ENCODE results near the gene PRDM11. TPM values are rescaled to one million over a fixed set of nuclear protein-coding genes. Genes with fewer than 3 reads are reported as not detected.
"Not testable (repeated sequence)": the region's sequence is repeated elsewhere in the genome, so short reads cannot be mapped to it uniquely, and the experiment has no call there.

The PRDM11 gene
- total RNA-seq, 2 donors from 2014 or later, result 4.1 to 8.3 TPM

DNA sequence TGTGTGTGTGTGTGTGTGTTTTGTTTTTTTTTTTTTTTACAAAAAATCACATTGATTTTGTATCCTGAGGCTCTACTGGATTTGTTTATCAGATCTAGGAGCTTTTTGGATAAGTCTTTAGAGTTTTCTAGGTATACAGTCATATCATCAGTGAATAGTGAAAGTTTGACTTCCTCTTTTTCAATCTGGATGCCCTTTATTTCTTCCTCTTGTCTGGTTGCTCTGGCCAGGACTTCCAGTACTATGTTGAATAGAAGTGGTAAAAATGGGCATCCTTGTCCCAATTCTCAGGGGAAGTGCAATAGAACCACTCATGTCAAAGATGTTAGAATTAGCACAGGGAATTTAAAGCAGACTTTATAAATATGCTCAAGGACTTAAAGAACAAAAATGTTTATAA lies 32.6 kb upstream of the PRDM11 start:
- no peak overlapping the region for H3K4me3 ChIP-seq
- H3K9me3 ChIP-seq, result no peaks in the 10 kb centered on the region
- intact Hi-C loops (cut with DNase I), result no loop called here
- no peaks in the 10 kb centered on the region for H3K27me3 ChIP-seq
- no peaks in the 10 kb centered on the region for H3K4me1 ChIP-seq
- DNase-seq, result no peak
- H3K9ac ChIP-seq (ENCODE audit: low read depth in 2 of 2, low read length in 2 of 2), result no peak overlapping the region
- H3K27ac ChIP-seq, result no peak overlapping the region
- no peaks in the 10 kb centered on the region for H3K36me3 ChIP-seq
- TF ChIP-seq, protein P1, sequence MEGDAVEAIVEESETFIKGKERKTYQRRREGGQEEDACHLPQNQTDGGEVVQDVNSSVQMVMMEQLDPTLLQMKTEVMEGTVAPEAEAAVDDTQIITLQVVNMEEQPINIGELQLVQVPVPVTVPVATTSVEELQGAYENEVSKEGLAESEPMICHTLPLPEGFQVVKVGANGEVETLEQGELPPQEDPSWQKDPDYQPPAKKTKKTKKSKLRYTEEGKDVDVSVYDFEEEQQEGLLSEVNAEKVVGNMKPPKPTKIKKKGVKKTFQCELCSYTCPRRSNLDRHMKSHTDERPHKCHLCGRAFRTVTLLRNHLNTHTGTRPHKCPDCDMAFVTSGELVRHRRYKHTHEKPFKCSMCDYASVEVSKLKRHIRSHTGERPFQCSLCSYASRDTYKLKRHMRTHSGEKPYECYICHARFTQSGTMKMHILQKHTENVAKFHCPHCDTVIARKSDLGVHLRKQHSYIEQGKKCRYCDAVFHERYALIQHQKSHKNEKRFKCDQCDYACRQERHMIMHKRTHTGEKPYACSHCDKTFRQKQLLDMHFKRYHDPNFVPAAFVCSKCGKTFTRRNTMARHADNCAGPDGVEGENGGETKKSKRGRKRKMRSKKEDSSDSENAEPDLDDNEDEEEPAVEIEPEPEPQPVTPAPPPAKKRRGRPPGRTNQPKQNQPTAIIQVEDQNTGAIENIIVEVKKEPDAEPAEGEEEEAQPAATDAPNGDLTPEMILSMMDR (IDR thresholded peaks at IDR 0.05), result no peak

DNA sequence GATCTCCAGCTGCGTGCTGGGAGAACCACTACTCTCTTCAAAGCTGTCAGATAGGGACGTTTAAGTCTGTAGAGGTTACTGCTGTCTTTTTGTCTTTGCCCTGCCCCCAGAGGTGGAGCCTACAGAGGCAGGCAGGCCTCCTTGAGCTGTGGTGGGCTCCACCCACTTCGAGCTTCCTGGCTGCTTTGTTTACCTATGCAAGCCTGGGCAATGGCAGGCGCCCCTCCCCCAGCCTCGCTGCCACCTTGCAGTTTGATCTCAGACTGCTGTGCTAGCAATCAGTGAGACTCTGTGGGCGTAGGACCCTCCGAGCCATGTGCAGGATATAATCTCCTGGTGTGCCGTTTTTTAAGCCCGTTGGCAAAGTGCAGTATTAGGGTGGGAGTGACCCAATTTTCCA lies 18.6 kb upstream of the PRDM11 start:
- H3K9ac ChIP-seq (ENCODE audit: low read depth in 2 of 2, low read length in 2 of 2); H3K27me3 ChIP-seq; H3K36me3 ChIP-seq; H3K4me1 ChIP-seq; H3K27ac ChIP-seq; intact Hi-C loops (cut with DNase I); H3K4me3 ChIP-seq; H3K9me3 ChIP-seq: not testable (repeated sequence)
- peak; percentile 14 for DNase-seq

DNA sequence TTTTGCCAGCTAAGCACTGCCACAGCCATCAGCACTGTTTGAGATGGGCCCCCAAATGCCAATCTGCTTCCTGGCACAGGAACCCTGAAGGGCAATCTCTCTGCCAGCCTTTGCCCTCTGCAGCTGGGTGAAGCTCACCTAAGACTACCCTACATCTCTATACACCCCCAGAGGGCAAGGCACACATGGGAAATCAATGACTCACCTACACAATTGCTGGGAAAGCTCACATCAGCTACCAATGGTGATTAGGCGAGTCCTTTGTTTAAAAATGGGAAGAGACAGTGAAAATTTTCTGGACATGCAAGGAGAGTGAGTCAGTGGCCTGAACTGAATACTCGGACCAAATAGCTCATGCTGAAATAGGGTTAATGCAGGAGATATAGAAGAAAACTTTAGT lies 12.6 kb upstream of the PRDM11 start:
- H3K9ac ChIP-seq (ENCODE audit: low read depth in 2 of 2, low read length in 2 of 2), result no peak overlapping the region
- DNase-seq, result no peak
- intact Hi-C loops (cut with DNase I), result no loop called here

DNA sequence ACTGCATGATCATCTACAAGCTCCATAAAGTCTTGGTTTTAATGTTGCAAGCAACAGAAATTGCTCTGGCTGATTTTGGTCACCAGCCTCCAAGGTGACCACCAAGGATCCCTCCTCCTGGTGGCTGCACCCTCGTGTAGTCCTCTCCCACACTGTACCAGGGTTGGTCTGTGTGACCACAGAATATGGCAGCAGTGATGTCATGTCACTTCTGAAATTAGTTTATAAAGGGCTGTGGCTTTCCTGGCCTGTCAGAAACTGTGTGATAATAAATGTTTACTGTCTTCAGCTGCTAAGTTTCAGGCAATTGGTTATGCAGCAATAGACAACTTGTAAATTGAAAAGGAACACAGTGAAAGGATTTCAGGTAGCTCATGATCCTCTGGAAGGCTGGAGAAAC lies 5.3 kb upstream of the PRDM11 start:
- DNase-seq, result peak; percentile 11
- TF ChIP-seq, protein P1 (IDR thresholded peaks at IDR 0.05), result no peak
- no peaks in the 10 kb centered on the region for H3K4me1 ChIP-seq
- no peaks in the 10 kb centered on the region for H3K9me3 ChIP-seq
- no peaks in the 10 kb centered on the region for H3K36me3 ChIP-seq
- no peak overlapping the region for H3K4me3 ChIP-seq
- H3K9ac ChIP-seq (ENCODE audit: low read depth in 2 of 2, low read length in 2 of 2), result no peak overlapping the region
- H3K27me3 ChIP-seq, result no peaks in the 10 kb centered on the region
- H3K27ac ChIP-seq, result no peak overlapping the region
- intact Hi-C loops (cut with DNase I), result no loop called here

More for the DNA sequence above, 12.6 kb upstream of the PRDM11 start:
- Histone ChIP-seq H3K9me3 (no peaks in the 10 kb centered on the region), H3K27me3 (no peaks in the 10 kb centered on the region), H3K36me3 (no peaks in the 10 kb centered on the region), H3K27ac (no peak overlapping the region), H3K4me1 (no peaks in the 10 kb centered on the region), H3K4me3 (no peak overlapping the region)
- TF ChIP-seq, protein P1 (IDR thresholded peaks at IDR 0.05), result no peak

DNA sequence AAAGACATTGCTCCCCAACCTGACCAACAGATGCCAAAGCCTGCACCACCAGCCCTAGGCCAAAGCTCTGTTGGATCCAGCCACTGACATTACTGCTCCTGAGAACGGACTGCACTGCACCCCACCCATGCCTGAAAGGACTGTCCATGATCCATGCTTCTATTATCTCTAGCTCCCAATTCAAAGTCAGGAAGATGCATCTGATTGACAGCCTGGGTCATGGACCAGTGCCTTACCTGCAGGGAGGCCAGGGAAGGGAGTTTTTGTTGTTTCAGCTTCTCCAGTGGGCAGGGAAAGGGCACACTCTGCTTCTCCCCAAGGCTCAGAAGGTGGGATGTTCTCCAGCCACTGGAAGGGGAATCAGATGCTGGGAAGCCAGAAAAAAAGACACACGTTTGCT lies 4.8 kb upstream of the PRDM11 start:
- H3K4me1 ChIP-seq, result no peaks in the 10 kb centered on the region
- H3K36me3 ChIP-seq, result no peaks in the 10 kb centered on the region
- no peak overlapping the region for H3K4me3 ChIP-seq
- DNase-seq, result peak; percentile 6
- no peaks in the 10 kb centered on the region for H3K27me3 ChIP-seq
- no peak overlapping the region for H3K9ac ChIP-seq (ENCODE audit: low read depth in 2 of 2, low read length in 2 of 2)
- H3K27ac ChIP-seq, result no peak overlapping the region
- TF ChIP-seq, protein P1 (IDR thresholded peaks at IDR 0.05), result no peak
- no peaks in the 10 kb centered on the region for H3K9me3 ChIP-seq
- intact Hi-C loops (cut with DNase I), result no loop called here

DNA sequence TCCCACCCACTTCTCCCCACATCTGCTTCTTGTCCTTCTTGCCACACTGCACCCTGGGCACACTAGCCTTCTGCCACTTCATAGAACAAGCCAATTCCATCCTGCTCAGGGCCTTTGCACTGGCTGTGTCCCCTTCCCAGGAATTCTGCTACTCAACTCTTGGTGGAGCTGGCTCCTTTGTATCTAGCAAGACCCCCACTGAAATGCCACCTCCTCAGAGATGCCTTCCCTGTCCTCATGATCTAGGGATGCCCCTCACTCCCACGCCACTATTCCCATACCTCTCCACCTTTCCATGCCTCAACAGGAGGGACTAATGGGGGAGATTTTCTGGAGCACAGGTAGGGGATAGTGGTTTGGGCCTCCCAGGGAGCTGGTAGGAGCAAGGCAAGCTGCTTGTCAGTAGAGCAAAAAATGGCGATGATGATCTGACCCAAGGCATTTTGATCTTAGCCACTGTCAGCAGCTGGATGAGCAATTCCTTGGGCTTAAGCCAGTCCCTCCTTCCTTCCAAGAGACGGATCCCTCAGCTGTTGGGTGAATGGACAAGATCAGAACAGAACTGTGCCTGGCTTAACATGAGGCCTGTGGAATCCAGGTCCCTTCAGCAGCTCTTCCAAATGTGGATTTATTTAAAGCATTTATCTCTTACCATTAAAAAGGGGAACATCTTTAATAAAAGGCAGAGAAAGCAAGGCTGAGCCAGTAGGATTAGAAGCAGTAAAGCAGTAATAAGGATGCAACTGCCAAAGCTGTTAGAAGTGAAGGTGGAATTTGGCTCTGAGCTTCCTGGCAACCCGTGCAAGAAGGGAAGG lies 4.0 kb upstream of the PRDM11 start:
- TF ChIP-seq, protein P1 (IDR thresholded peaks at IDR 0.05), result no peak
- Histone ChIP-seq H3K9ac (ENCODE audit: low read depth in 2 of 2, low read length in 2 of 2) (no peak overlapping the region), H3K27me3 (no peaks in the 10 kb centered on the region), H3K4me3 (no peak overlapping the region), H3K4me1 (no peaks in the 10 kb centered on the region), H3K9me3 (no peaks in the 10 kb centered on the region), H3K27ac (no peak overlapping the region), H3K36me3 (no peaks in the 10 kb centered on the region)
- intact Hi-C loops (cut with DNase I), result no loop called here
- peak; percentile 15 for DNase-seq
